WTC11 (cell line): ENCODE measurements around the gene TCAP. TPM values are rescaled to one million over a fixed set of nuclear protein-coding genes. Genes with fewer than 3 reads are reported as not detected.

Experiments used
- ATAC-seq: fragments of 200-7000 bp; cut with Tn5 transposase; 2 replicates; pipeline ENCODE4 v1.10.0; 2021; ENCODE audit warnings: mild to moderate bottlenecking, moderate library complexity
- CTCF ChIA-PET: fragments of 300-600 bp; sonication (Branson Sonifier 250); formaldehyde crosslinking; loops from one replicate; lab custom pipeline; 2021; ENCODE audit warnings: antibody characterized with exemption; lab: Charles Lee
- POLR2A ChIA-PET: fragments of 350-600 bp; sonication (Branson Sonifier 250); formaldehyde crosslinking; loops from one replicate; lab custom pipeline; 2021; ENCODE audit warnings: antibody characterized with exemption; lab: Charles Lee
- DNase-seq: peaks from one replicate; pipeline ENCODE4 v3.0.0; 2021; ENCODE audit warnings: low spot score
- H3K27ac Mint-ChIP-seq: 2 replicates; pipeline ENCODE4 v1.8.0; 2021; ENCODE audit warnings: mixed read lengths
- H3K27me3 Mint-ChIP-seq: 2 replicates; pipeline ENCODE4 v1.8.0; 2021; ENCODE audit warnings: low read depth, mild to moderate bottlenecking, moderate library complexity, mixed read lengths
- H3K36me3 Mint-ChIP-seq: 2 replicates; pipeline ENCODE4 v1.8.0; 2021; ENCODE audit warnings: mixed read lengths
- H3K4me1 Mint-ChIP-seq: 2 replicates; pipeline ENCODE4 v1.8.0; 2022; ENCODE audit warnings: mixed read lengths
- H3K4me3 Mint-ChIP-seq: 2 replicates; pipeline ENCODE4 v1.8.0; 2021; ENCODE audit warnings: mild to moderate bottlenecking, moderate library complexity, mixed read lengths
- H3K9me3 Mint-ChIP-seq: 2 replicates; pipeline ENCODE4 v1.8.0; 2021; ENCODE audit warnings: mixed read lengths
- JAZF1 ChIP-seq: fragments of 250-450 bp; sonication (Bioruptor Pico); IDR thresholded peaks from 2 replicates; pipeline ENCODE4 v1.9.0; 2021; ENCODE audit warnings: moderate library complexity, mild to moderate bottlenecking, inconsistent platforms
- NFATC4 ChIP-seq: fragments of 250-450 bp; sonication (Bioruptor Pico); IDR thresholded peaks from 2 replicates; pipeline ENCODE4 v1.9.0; 2021; ENCODE audit warnings: mild to moderate bottlenecking
- PRRX2 ChIP-seq: fragments of 250-450 bp; sonication (Bioruptor Pico); IDR thresholded peaks from 2 replicates; pipeline ENCODE4 v1.8.0; 2021; ENCODE audit warnings: mild to moderate bottlenecking
- SP1 ChIP-seq: sonication (generic); formaldehyde crosslinking; conservative IDR thresholded peaks from 2 replicates; pipeline ENCODE4 v1.8.1; 2022; ENCODE audit warnings: missing genetic modification reagents
- ZNF121 ChIP-seq: sonication (generic); formaldehyde crosslinking; IDR thresholded peaks from 2 replicates; pipeline ENCODE4 v1.8.0; 2023; ENCODE audit warnings: missing genetic modification reagents
- total RNA-seq: library from RNA; stranded (reverse); gene quantifications from 3 replicates; pipeline ENCODE4 v1.2.3, GENCODE V29; 2021
- TF ChIP-seq, protein P1 (sequence below): sonication (generic); formaldehyde crosslinking; IDR thresholded peaks from 2 replicates; pipeline ENCODE4 v1.8.1; 2022; ENCODE audit warnings: low read depth, missing genetic modification reagents, borderline replicate concordance
- TF ChIP-seq, protein P2 (sequence below): sonication (generic); formaldehyde crosslinking; IDR thresholded peaks from 2 replicates; pipeline ENCODE4 v1.8.1; 2023; ENCODE audit warnings: mild to moderate bottlenecking, missing genetic modification reagents, borderline replicate concordance
- TF ChIP-seq, protein P3 (sequence below): sonication (generic); formaldehyde crosslinking; IDR thresholded peaks from 2 replicates; pipeline ENCODE4 v1.8.1; 2022; ENCODE audit warnings: low read depth, mild to moderate bottlenecking, moderate library complexity, missing genetic modification reagents, borderline replicate concordance
- TF ChIP-seq, protein P4 (sequence below): sonication (generic); formaldehyde crosslinking; IDR thresholded peaks from 2 replicates; pipeline ENCODE4 v1.8.1; 2023; ENCODE audit warnings: mild to moderate bottlenecking, moderate library complexity, missing genetic modification reagents
- TF ChIP-seq, protein P5 (sequence below): sonication (generic); formaldehyde crosslinking; IDR thresholded peaks from 2 replicates; pipeline ENCODE4 v1.8.0; 2022; ENCODE audit warnings: missing genetic modification reagents
- TF ChIP-seq, protein P6 (sequence below): fragments of 250-450 bp; sonication (Bioruptor Pico); conservative IDR thresholded peaks from 2 replicates; pipeline ENCODE4 v1.9.0; 2021; ENCODE audit warnings: mild to moderate bottlenecking
- TF ChIP-seq, protein P7 (sequence below): sonication (generic); formaldehyde crosslinking; IDR thresholded peaks from 2 replicates; pipeline ENCODE4 v1.8.0; 2023; ENCODE audit warnings: missing genetic modification reagents, mild to moderate bottlenecking, borderline replicate concordance
- TF ChIP-seq, protein P8 (sequence below): sonication (generic); formaldehyde crosslinking; IDR thresholded peaks from 2 replicates; pipeline ENCODE4 v1.8.0; 2022; ENCODE audit warnings: mild to moderate bottlenecking, missing genetic modification reagents

The TCAP gene
- total RNA-seq, 1 experiment from 2014 or later, result 2.9 TPM

DNA sequence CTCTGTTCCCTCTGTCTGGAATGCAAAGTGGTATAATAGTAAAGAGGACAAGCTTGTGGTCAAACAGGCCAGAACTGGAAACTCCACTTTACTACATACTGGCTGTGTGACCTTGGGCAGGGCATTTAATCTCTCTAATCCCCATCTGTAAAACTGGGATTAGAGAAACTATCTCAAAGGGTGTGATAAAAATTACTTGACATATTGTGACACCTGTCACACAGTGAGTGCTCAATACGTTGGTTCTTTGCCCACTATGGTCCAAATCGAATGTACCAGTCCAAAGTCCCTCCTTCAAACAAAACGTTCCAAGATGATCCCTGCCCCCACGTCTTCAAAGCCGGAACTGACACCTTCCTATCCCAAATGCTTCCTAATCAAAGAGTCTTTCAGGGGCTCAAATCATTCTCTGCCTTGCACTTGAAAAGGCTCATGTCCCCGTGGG lies 22.0 kb downstream of the TCAP start:
- Mint-ChIP-seq H3K27ac (peak overlapping the region; percentile 85; the same call in 1 of the 2 replicates), H3K36me3 (peaks cover 10% of the 10 kb centered on the region), H3K4me1 (peaks cover 39% of the 10 kb centered on the region), H3K4me3 (peak overlapping the region; percentile 82), H3K27me3 (no peaks in the 10 kb centered on the region), H3K9me3 (no peaks in the 10 kb centered on the region)
- no peak for DNase-seq
- CTCF ChIA-PET, result interaction anchor here (1.1 to 3.1 kb wide), 5 partner anchors 14 to 68 kb away, joined by 7 to 29 read pairs (median 15); partner anchors contain the start of gene ERBB2
- POLR2A ChIA-PET, result interaction anchor here (2.8 kb wide), 1 partner anchor 13 kb away, joined by 25 read pairs; the partner anchor contains the start of gene ERBB2
- TF ChIP-seq, protein P1, sequence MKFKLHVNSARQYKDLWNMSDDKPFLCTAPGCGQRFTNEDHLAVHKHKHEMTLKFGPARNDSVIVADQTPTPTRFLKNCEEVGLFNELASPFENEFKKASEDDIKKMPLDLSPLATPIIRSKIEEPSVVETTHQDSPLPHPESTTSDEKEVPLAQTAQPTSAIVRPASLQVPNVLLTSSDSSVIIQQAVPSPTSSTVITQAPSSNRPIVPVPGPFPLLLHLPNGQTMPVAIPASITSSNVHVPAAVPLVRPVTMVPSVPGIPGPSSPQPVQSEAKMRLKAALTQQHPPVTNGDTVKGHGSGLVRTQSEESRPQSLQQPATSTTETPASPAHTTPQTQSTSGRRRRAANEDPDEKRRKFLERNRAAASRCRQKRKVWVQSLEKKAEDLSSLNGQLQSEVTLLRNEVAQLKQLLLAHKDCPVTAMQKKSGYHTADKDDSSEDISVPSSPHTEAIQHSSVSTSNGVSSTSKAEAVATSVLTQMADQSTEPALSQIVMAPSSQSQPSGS (CRISPR knock-in tag), result no peak
- TF ChIP-seq, protein P2, sequence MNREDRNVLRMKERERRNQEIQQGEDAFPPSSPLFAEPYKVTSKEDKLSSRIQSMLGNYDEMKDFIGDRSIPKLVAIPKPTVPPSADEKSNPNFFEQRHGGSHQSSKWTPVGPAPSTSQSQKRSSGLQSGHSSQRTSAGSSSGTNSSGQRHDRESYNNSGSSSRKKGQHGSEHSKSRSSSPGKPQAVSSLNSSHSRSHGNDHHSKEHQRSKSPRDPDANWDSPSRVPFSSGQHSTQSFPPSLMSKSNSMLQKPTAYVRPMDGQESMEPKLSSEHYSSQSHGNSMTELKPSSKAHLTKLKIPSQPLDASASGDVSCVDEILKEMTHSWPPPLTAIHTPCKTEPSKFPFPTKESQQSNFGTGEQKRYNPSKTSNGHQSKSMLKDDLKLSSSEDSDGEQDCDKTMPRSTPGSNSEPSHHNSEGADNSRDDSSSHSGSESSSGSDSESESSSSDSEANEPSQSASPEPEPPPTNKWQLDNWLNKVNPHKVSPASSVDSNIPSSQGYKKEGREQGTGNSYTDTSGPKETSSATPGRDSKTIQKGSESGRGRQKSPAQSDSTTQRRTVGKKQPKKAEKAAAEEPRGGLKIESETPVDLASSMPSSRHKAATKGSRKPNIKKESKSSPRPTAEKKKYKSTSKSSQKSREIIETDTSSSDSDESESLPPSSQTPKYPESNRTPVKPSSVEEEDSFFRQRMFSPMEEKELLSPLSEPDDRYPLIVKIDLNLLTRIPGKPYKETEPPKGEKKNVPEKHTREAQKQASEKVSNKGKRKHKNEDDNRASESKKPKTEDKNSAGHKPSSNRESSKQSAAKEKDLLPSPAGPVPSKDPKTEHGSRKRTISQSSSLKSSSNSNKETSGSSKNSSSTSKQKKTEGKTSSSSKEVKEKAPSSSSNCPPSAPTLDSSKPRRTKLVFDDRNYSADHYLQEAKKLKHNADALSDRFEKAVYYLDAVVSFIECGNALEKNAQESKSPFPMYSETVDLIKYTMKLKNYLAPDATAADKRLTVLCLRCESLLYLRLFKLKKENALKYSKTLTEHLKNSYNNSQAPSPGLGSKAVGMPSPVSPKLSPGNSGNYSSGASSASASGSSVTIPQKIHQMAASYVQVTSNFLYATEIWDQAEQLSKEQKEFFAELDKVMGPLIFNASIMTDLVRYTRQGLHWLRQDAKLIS (CRISPR knock-in tag), result no peak
- no peak for TF ChIP-seq SP1 (CRISPR knock-in tag)
- TF ChIP-seq, protein P3, sequence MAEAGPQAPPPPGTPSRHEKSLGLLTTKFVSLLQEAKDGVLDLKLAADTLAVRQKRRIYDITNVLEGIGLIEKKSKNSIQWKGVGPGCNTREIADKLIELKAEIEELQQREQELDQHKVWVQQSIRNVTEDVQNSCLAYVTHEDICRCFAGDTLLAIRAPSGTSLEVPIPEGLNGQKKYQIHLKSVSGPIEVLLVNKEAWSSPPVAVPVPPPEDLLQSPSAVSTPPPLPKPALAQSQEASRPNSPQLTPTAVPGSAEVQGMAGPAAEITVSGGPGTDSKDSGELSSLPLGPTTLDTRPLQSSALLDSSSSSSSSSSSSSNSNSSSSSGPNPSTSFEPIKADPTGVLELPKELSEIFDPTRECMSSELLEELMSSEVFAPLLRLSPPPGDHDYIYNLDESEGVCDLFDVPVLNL (CRISPR knock-in tag), result no peak
- TF ChIP-seq, protein P4, sequence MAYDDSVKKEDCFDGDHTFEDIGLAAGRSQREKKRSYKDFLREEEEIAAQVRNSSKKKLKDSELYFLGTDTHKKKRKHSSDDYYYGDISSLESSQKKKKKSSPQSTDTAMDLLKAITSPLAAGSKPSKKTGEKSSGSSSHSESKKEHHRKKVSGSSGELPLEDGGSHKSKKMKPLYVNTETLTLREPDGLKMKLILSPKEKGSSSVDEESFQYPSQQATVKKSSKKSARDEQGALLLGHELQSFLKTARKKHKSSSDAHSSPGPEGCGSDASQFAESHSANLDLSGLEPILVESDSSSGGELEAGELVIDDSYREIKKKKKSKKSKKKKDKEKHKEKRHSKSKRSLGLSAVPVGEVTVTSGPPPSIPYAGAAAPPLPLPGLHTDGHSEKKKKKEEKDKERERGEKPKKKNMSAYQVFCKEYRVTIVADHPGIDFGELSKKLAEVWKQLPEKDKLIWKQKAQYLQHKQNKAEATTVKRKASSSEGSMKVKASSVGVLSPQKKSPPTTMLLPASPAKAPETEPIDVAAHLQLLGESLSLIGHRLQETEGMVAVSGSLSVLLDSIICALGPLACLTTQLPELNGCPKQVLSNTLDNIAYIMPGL (CRISPR knock-in tag), result no peak
- TF ChIP-seq, protein P5, sequence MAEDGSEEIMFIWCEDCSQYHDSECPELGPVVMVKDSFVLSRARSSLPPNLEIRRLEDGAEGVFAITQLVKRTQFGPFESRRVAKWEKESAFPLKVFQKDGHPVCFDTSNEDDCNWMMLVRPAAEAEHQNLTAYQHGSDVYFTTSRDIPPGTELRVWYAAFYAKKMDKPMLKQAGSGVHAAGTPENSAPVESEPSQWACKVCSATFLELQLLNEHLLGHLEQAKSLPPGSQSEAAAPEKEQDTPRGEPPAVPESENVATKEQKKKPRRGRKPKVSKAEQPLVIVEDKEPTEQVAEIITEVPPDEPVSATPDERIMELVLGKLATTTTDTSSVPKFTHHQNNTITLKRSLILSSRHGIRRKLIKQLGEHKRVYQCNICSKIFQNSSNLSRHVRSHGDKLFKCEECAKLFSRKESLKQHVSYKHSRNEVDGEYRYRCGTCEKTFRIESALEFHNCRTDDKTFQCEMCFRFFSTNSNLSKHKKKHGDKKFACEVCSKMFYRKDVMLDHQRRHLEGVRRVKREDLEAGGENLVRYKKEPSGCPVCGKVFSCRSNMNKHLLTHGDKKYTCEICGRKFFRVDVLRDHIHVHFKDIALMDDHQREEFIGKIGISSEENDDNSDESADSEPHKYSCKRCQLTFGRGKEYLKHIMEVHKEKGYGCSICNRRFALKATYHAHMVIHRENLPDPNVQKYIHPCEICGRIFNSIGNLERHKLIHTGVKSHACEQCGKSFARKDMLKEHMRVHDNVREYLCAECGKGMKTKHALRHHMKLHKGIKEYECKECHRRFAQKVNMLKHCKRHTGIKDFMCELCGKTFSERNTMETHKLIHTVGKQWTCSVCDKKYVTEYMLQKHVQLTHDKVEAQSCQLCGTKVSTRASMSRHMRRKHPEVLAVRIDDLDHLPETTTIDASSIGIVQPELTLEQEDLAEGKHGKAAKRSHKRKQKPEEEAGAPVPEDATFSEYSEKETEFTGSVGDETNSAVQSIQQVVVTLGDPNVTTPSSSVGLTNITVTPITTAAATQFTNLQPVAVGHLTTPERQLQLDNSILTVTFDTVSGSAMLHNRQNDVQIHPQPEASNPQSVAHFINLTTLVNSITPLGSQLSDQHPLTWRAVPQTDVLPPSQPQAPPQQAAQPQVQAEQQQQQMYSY (CRISPR knock-in tag), result no peak
- no peak for TF ChIP-seq PRRX2 (CRISPR knock-in tag)
- TF ChIP-seq, protein P6, sequence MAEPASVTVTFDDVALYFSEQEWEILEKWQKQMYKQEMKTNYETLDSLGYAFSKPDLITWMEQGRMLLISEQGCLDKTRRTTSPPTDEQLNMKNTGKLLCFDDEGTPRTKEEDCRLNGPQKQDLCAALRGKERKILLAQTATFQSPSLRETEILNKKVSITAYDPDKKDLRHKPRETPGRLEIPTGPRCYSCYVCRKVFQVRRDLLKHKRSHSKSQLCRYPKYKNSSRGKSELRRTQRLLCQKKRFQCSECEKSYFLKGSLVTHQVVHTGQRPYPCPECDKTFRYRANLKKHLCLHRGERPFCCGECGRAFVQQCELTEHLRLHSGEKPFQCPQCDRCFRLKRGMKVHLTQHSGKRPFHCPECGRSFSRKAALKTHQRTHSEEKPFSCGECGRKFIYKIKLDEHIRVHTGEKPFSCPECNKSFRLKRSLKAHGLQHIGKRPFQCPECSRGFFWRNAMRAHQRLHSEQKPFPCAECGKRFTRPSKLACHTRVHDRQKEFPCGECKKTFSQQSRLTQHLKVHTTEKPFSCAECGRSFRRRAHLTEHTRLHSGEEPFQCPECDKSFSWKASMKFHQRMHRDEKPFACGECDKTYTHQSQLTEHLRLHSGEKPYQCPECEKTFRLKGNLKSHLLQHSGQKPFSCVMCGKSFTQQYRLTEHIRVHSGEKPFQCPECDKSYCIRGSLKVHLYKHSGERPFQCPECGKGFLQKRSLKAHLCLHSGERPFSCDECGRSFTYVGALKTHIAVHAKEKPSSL (CRISPR knock-in tag), result no peak
- no peak for TF ChIP-seq ZNF121 (CRISPR knock-in tag)
- TF ChIP-seq, protein P7, sequence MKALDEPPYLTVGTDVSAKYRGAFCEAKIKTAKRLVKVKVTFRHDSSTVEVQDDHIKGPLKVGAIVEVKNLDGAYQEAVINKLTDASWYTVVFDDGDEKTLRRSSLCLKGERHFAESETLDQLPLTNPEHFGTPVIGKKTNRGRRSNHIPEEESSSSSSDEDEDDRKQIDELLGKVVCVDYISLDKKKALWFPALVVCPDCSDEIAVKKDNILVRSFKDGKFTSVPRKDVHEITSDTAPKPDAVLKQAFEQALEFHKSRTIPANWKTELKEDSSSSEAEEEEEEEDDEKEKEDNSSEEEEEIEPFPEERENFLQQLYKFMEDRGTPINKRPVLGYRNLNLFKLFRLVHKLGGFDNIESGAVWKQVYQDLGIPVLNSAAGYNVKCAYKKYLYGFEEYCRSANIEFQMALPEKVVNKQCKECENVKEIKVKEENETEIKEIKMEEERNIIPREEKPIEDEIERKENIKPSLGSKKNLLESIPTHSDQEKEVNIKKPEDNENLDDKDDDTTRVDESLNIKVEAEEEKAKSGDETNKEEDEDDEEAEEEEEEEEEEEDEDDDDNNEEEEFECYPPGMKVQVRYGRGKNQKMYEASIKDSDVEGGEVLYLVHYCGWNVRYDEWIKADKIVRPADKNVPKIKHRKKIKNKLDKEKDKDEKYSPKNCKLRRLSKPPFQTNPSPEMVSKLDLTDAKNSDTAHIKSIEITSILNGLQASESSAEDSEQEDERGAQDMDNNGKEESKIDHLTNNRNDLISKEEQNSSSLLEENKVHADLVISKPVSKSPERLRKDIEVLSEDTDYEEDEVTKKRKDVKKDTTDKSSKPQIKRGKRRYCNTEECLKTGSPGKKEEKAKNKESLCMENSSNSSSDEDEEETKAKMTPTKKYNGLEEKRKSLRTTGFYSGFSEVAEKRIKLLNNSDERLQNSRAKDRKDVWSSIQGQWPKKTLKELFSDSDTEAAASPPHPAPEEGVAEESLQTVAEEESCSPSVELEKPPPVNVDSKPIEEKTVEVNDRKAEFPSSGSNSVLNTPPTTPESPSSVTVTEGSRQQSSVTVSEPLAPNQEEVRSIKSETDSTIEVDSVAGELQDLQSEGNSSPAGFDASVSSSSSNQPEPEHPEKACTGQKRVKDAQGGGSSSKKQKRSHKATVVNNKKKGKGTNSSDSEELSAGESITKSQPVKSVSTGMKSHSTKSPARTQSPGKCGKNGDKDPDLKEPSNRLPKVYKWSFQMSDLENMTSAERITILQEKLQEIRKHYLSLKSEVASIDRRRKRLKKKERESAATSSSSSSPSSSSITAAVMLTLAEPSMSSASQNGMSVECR (CRISPR knock-in tag), result no peak
- TF ChIP-seq, protein P8, sequence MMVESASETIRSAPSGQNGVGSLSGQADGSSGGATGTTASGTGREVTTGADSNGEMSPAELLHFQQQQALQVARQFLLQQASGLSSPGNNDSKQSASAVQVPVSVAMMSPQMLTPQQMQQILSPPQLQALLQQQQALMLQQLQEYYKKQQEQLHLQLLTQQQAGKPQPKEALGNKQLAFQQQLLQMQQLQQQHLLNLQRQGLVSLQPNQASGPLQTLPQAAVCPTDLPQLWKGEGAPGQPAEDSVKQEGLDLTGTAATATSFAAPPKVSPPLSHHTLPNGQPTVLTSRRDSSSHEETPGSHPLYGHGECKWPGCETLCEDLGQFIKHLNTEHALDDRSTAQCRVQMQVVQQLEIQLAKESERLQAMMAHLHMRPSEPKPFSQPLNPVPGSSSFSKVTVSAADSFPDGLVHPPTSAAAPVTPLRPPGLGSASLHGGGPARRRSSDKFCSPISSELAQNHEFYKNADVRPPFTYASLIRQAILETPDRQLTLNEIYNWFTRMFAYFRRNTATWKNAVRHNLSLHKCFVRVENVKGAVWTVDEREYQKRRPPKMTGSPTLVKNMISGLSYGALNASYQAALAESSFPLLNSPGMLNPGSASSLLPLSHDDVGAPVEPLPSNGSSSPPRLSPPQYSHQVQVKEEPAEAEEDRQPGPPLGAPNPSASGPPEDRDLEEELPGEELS, result no peak
- TF ChIP-seq NFATC4 (CRISPR knock-in tag), result no peak
- no peak for TF ChIP-seq JAZF1
- ATAC-seq, result no peak
